OCI-LY3 (cell line): ENCODE measurements around the gene LEFTY2.

Experiments
- EZH2phosphoT487 ChIP-seq: fragments of 200-600 bp; shearing (Covaris generic); IDR thresholded peaks from 2 replicates; pipeline ENCODE4 v1.6.1; 2018; ENCODE audit warnings: antibody characterized with exemption, mixed run types, low read depth
- TF ChIP-seq, protein P1 (sequence below): fragments of 200-600, 300-600 bp; sonication (generic); IDR thresholded peaks from 2 replicates; pipeline ENCODE4 v1.5.1; 2014; ENCODE audit warnings: antibody characterized with exemption, low read length, low read depth

DNA sequence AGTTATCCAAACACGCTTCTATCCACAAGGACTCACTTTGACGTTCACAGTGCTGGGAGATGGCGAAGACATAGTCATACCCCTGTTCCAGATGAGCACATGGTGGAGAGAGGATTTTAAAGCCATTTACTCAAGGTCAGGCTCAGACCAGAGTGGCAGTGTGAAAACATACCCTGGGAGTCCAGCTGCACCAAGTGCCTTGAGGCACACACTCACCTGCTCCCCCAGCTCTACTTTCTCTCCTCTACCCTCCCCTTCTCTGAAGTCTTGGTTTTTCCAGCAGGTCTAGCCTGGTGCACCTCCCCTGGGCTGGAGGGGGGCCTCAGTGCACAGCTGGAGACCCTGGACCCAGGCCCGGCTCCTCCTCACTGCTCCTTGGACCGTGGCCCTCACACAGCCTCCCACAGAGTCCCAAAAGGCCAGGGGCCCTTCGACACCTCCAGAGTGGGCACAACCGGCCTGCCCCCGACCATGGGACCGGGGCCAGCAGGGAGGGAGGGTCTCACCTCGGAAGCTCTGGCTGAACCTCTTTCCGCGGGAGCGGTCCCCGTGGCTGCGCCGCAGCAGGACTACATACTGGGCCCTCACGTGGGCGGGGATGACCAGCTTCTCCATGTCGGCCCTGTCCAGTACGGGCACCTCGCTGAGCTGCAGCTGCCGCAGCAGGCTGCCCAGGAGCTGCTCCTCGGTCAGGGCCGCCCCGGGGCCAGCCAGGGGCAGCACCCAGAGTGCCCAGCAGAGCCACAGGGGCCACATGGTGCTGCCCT is 452 bp downstream of the LEFTY2 start:
- TF ChIP-seq, protein P1, sequence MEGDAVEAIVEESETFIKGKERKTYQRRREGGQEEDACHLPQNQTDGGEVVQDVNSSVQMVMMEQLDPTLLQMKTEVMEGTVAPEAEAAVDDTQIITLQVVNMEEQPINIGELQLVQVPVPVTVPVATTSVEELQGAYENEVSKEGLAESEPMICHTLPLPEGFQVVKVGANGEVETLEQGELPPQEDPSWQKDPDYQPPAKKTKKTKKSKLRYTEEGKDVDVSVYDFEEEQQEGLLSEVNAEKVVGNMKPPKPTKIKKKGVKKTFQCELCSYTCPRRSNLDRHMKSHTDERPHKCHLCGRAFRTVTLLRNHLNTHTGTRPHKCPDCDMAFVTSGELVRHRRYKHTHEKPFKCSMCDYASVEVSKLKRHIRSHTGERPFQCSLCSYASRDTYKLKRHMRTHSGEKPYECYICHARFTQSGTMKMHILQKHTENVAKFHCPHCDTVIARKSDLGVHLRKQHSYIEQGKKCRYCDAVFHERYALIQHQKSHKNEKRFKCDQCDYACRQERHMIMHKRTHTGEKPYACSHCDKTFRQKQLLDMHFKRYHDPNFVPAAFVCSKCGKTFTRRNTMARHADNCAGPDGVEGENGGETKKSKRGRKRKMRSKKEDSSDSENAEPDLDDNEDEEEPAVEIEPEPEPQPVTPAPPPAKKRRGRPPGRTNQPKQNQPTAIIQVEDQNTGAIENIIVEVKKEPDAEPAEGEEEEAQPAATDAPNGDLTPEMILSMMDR, result no peak
- TF ChIP-seq EZH2phosphoT487, result no peak
